Ectodermal cell (in vitro differentiated cells): ENCODE data around the gene GPN3.
A peak's percentile ranks its signal among the peaks of the same experiment; 100 is the strongest.
"Not testable (repeated sequence)": the region's sequence is repeated elsewhere in the genome, so short reads cannot be mapped to it uniquely, and the experiment has no call there.

Experiments
- H3K27ac ChIP-seq: 2 replicates; pipeline ENCODE4 v1.7.0; 2013; ENCODE audit warnings: mild to moderate bottlenecking, low read depth, low read length; ENCODE audit not compliant: insufficient read depth, poor library complexity, severe bottlenecking
- H3K27me3 ChIP-seq: 2 replicates; pipeline ENCODE4 v1.7.0; 2013; ENCODE audit warnings: mild to moderate bottlenecking, low read length; ENCODE audit not compliant: insufficient read depth, control insufficient read depth, poor library complexity, severe bottlenecking
- H3K36me3 ChIP-seq: one replicate; pipeline ENCODE4 v1.7.0; 2013; ENCODE audit warnings: low read length; ENCODE audit not compliant: control insufficient read depth, insufficient read depth
- H3K4me1 ChIP-seq: one replicate; pipeline ENCODE4 v1.7.0; 2013; ENCODE audit warnings: low read length; ENCODE audit not compliant: control insufficient read depth, insufficient read depth
- H3K4me3 ChIP-seq: 2 replicates; pipeline ENCODE4 v1.7.0; 2013; ENCODE audit warnings: low read depth, low read length, control low read depth; ENCODE audit not compliant: insufficient read depth
- H3K9me3 ChIP-seq: 2 replicates; pipeline ENCODE4 v1.7.0; 2013; ENCODE audit warnings: mild to moderate bottlenecking, low read length, moderate library complexity; ENCODE audit not compliant: control insufficient read depth
- WGBS, 2 experiments: methylation state at CpG; one replicate each; pipeline ENCODE4 v1.1.7; 2013; ENCODE audit warnings: missing lambda C conversion rate in 2 of 2; 5-methylcytosine and 5-hydroxymethylcytosine counted together

Gene GPN3

DNA sequence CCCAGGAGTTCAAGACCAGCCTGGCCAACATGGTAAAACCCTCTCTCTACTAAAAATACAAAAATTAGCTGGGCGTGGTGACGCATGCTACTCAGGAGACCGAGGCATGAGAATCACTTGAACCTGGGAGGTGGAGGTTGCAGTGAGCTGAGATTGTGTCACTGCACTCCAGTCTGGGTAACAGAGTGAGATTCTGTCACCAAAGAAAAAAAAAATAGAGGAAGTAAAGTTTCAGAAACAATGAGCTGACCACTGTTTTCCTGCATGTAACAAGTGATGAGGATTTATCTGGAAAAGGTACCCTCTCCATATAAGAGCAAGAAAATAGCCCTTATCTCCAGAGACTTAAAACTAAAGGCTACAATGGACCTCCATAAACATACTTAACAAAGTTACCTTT lies 50.9 kb downstream of the GPN3 start:
- not testable (repeated sequence) for H3K27me3 ChIP-seq, H3K4me3 ChIP-seq, H3K36me3 ChIP-seq, H3K9me3 ChIP-seq, H3K27ac ChIP-seq, H3K4me1 ChIP-seq
- 90 to 91% methylated on average over 3 of the region's 3 CpGs for WGBS, 2 experiments

- H3K27ac ChIP-seq, H3K9me3 ChIP-seq, H3K36me3 ChIP-seq, H3K4me1 ChIP-seq, H3K27me3 ChIP-seq, H3K4me3 ChIP-seq: not testable (repeated sequence)
- WGBS, 2 experiments: 94 to 95% methylated on average over 6 of the region's 6 CpGs
These were observed 58.0 kb downstream of the GPN3 start for GRCh38 chr12:110410086-110410485.

DNA sequence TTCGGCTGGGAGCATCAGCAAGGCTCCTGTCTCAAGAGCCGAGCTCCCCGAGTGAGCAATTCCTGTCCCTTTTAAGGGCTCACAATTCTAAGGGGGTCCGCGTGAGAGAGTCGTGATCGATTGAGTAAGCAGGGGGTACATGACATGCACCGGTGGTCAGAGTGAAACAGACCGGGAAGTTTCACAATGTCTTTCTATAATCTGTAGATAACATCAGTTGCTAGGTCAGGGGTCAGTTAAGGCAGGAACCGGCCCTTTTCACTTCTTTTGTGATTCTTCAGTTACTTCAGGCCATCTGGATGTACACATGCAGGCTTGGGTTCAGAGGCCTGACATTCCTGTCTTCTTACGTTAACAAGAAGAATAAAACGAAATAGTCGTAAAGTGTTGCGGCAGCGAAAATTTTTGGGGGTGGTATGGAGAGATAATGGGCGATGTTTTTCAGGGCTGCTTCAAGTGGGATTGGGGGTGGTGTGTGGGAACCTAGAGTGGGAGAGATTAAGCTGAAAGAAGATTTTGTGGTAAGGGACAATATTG lies 62.9 kb downstream of the GPN3 start:
- WGBS, 2 experiments: 96% methylated on average over 16 of the region's 16 CpGs
- not testable (repeated sequence) for H3K9me3 ChIP-seq, H3K4me3 ChIP-seq, H3K27ac ChIP-seq, H3K4me1 ChIP-seq, H3K27me3 ChIP-seq
- H3K36me3 ChIP-seq: peaks cover 14% of the 10 kb centered on the region

DNA sequence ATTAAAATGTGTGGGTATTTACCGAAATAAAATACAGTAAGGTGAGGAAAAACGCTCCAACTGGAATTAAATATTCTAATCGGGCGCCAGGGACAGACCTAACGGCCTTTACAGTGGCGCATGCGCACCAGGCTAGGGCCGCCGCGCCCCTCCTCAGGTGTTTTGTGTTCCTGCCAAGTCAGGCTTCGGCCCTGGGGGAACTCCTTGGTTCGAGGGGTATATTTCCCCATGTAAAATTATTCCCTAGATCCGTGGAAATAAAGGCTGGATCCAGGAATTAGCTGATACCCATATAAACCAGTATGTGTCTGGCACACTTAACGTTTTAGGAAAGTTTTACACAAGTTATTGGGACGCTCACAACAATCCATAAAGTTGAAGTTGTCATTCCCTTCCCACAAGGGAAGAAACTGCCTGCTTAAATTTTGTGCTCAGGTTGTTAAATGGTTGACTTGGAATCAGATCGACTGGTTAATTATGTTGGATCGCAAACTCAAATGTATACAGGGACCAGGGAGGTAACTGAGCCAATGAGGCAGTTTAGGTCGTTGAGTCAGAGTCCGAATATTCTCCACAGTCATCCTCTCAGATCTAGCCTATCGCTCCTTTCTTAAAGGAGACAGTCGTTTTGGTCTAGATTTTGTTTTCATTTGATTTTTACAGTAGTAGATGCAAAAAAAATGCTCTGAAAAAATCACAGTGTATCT lies 63.9 kb downstream of the GPN3 start:
- no peaks in the 10 kb centered on the region for H3K4me1 ChIP-seq
- H3K36me3 ChIP-seq: peaks cover 16% of the 10 kb centered on the region
- 27 to 29% methylated on average over 20 to 21 of the region's 21 CpGs for WGBS, 2 experiments
- H3K27ac ChIP-seq: peak overlapping the region; percentile 96
- peak overlapping the region; percentile 88 for H3K4me3 ChIP-seq
- H3K9me3 ChIP-seq: no peaks in the 10 kb centered on the region
- no peaks in the 10 kb centered on the region for H3K27me3 ChIP-seq

GRCh38 chr12:110403146-110403975 lies 64.7 kb downstream of the GPN3 start, which contains the start of gene ANAPC7:
Gene ANAPC7, minus strand, starts transcription at chr12:110403708. Its CDS starts 81 bp downstream, at chr12:110403627.
- Histone ChIP-seq H3K4me1 (no peaks in the 10 kb centered on the region), H3K27me3 (no peaks in the 10 kb centered on the region), H3K36me3 (peaks cover 16% of the 10 kb centered on the region), H3K4me3 (peak within 1 kb of the TSS; percentile 88), H3K27ac (peak within 1 kb of the TSS; percentile 96), H3K9me3 (no peaks in the 10 kb centered on the region)
- WGBS, 2 experiments: 0% methylated on average over 62 of the region's 62 CpGs
